Measurements from ENCODE around the gene MEGF6. TPM values are rescaled to one million over a fixed set of nuclear protein-coding genes. Genes with fewer than 3 reads are reported as not detected.
"Not testable (repeated sequence)": the region's sequence is repeated elsewhere in the genome, so short reads cannot be mapped to it uniquely, and the experiment has no call there.

MEGF6 gene
- total and polyA plus RNA-seq, 12 donors, result 1.8 to 14.1 (median 7.0) TPM

DNA sequence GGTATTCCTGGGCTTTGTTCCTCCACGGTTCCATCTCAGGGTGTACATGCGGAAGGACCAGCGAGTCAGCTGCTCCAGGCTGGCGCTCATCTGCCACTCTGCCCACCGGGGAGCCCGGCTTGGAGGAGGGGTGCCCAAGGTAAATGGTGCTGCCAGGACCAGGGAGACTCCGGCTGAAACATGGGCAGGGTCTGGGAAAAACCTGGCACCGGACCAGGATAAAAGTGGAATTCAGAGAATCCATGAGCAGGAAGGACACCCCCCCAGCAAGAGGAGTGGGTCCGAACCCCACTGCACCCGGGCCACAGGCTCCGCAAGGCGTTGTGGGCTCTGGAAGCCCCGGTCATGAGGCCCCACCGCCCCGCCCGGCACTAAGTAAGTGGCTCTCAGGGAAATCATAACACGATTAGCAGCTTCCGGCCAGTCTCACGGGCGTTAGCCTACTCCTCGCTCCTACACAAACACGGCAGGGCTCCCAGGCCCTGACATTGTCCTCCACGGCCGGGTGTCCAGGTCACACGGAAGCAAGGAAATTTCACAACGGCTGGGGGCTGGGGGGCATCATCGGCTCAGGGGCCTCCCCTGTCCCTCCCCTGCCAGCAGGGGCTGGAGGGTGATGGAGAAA is 21.1 kb downstream of the MEGF6 start:
- Histone ChIP-seq H3K36me3 (no peaks in the 10 kb centered on the region), H3K4me3 (no peak overlapping the region), H3K9me3 (no peaks in the 10 kb centered on the region), H3K4me1 (peaks cover 0 to 16% (median 5%) of the 10 kb centered on the region in 9 donors), H3K27ac (no peak overlapping the region), H3K27me3 (peaks cover 0 to 9% (median 0%) of the 10 kb centered on the region in 7 donors)
- 39 to 42% methylated on average over 27 of the region's 27 CpGs for WGBS, 2 donors
- TF ChIP-seq, protein P1, sequence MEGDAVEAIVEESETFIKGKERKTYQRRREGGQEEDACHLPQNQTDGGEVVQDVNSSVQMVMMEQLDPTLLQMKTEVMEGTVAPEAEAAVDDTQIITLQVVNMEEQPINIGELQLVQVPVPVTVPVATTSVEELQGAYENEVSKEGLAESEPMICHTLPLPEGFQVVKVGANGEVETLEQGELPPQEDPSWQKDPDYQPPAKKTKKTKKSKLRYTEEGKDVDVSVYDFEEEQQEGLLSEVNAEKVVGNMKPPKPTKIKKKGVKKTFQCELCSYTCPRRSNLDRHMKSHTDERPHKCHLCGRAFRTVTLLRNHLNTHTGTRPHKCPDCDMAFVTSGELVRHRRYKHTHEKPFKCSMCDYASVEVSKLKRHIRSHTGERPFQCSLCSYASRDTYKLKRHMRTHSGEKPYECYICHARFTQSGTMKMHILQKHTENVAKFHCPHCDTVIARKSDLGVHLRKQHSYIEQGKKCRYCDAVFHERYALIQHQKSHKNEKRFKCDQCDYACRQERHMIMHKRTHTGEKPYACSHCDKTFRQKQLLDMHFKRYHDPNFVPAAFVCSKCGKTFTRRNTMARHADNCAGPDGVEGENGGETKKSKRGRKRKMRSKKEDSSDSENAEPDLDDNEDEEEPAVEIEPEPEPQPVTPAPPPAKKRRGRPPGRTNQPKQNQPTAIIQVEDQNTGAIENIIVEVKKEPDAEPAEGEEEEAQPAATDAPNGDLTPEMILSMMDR (IDR thresholded peaks at IDR 0.05), result no peak
- ATAC-seq (peak in 6 of 8 donors; percentile 46 to 72 (median 60)), DNase-seq (no peak)
- intact Hi-C loops (cut with DNase I), result no loop called here

DNA sequence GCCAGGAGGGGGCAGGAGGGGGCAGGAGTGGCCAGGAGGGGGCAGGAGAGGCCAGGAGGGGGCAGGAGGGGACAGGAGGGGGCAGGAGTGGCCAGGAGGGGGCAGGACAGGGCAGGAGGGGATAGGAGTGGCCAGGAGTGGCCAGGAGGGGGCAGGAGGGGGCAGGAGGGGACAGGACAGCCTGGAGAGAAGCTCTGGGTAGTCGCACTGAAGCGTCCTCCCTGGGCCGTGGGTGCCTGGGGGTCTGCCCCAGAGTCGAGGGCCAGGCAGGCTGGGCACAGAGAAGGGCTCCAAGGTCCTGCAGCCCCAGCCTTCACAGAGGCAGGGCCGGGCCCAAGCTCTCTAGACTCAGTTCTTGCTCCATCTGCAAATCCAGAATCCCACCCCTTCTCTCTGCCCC is 22.9 kb downstream of the MEGF6 start:
- H3K4me3 ChIP-seq, result no peak overlapping the region
- H3K27ac ChIP-seq, result no peak overlapping the region
- TF ChIP-seq, protein P1 (IDR thresholded peaks at IDR 0.05), result no peak
- 92 to 96% methylated on average over 3 to 5 of the region's 5 CpGs for WGBS, 2 donors
- ATAC-seq, result no peak
- intact Hi-C loops (cut with DNase I), result no loop called here
- H3K27me3 ChIP-seq, result peaks cover 0 to 9% (median 0%) of the 10 kb centered on the region in 7 donors
- H3K36me3 ChIP-seq, result no peaks in the 10 kb centered on the region
- H3K4me1 ChIP-seq, result peaks cover 0 to 16% (median 5%) of the 10 kb centered on the region in 9 donors
- no peaks in the 10 kb centered on the region for H3K9me3 ChIP-seq
- DNase-seq, result no peak

DNA sequence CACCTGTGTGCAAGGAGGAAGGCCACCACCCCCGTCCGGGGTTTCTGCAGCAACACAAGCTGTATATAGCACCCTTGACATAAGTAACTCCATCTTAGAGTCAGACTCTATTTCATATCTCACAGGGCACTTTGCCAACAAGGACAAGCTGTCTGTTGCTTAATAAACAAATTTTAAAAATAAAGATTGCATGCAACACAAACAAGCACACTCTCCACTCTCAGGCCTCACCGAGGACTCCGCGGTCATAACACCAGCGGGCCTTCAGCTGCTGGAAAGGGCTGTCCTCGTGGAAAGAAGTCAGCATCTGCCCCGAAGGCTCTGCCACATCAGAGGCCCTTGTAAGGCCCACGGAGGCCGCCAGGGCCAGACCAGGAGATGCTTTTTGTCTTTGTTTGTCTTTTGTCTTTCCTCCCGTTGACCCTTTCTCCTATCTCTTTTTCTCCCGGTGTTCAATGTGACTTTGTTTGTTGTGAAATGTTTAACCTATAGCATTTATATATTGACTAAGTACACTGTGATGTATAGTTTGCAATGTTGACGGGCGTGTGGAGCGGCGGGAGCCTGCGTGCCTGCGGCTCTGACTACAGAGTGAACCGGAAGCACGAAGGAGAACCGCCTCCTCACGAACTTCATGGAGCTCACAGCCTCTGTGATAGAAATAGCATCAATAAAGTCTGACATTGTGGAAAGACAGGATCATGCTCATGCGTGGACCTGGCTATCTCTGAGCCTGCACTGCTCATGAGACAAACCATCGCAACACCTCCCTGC is 24.1 kb downstream of the MEGF6 start:
- intact Hi-C loops (cut with DNase I), result no loop called here
- Histone ChIP-seq H3K4me3 (no peak overlapping the region), H3K27me3 (peaks cover 0 to 10% (median 0%) of the 10 kb centered on the region in 7 donors), H3K9me3 (no peaks in the 10 kb centered on the region), H3K4me1 (peaks cover 0 to 16% (median 5%) of the 10 kb centered on the region in 9 donors), H3K27ac (no peak overlapping the region), H3K36me3 (no peaks in the 10 kb centered on the region)
- WGBS, 2 donors, result 81 to 82% methylated on average over 24 of the region's 24 CpGs
- TF ChIP-seq, protein P1 (IDR thresholded peaks at IDR 0.05), result no peak
- DNase-seq, result no peak
- no peak for ATAC-seq

DNA sequence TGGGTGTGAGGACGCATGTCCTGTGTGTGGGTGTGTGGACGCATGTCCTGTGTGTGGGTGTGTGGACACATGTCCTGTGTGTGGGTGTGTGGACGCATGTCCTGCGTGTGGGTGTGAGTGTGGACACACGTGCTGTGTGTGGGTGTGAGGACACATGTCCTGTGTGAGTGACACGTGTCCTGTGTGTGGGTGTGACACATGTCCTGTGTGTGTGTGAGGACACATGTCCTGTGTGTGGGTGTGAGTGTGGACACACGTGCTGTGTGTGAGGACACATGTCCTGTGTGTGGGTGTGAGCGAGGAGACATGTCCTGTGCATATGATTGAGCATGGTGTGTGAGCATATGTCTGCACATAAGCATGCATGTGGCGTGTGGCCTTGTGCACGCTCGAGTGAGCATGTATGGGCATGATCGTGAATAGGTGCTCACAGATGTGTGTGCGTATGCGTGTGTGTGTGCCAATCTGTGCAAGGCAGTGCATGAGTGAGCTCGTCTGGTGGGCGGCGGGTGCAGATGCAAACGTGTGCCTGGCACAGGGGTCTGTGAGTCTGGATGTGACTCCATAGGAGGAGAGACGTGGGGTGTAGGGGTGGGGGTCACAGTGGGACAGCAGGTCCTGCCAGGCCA is 25.3 kb downstream of the MEGF6 start:
- ATAC-seq (no peak), DNase-seq (no peak)
- H3K27ac ChIP-seq, result no peak overlapping the region
- TF ChIP-seq, protein P1 (IDR thresholded peaks at IDR 0.05), result no peak
- no peaks in the 10 kb centered on the region for H3K36me3 ChIP-seq
- 89 to 91% methylated on average over 19 of the region's 19 CpGs for WGBS, 2 donors
- H3K27me3 ChIP-seq, result peaks cover 0 to 7% (median 0%) of the 10 kb centered on the region in 7 donors
- H3K4me1 ChIP-seq, result peaks cover 0 to 20% (median 5%) of the 10 kb centered on the region in 9 donors
- no peak overlapping the region for H3K4me3 ChIP-seq
- no peaks in the 10 kb centered on the region for H3K9me3 ChIP-seq
- intact Hi-C loops (cut with DNase I), result no loop called here

DNA sequence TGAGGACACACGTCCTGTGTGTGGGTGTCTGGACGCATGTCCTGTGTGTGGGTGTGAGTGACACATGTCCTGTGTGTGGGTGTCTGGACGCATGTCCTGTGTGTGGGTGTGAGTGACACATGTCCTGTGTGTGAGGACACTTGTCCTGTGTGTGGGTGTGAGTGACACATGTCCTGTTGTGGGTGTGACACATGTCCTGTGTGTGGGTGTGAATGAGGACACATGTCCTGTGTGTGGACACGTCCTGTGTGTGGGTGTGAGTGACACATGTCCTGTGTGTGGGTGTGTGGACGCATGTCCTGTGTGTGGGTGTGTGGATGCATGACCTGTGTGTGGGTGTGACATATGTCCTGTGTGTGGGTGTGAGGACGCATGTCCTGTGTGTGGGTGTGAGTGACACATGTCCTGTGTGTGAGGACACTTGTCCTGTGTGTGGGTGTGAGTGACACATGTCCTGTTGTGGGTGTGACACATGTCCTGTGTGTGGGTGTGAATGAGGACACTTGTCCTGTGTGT is 25.9 kb downstream of the MEGF6 start:
- WGBS, 2 donors, result 69 to 73% methylated on average over 6 of the region's 6 CpGs
- H3K9me3 ChIP-seq; H3K27ac ChIP-seq; H3K4me3 ChIP-seq; DNase-seq; intact Hi-C loops (cut with DNase I); ATAC-seq; H3K36me3 ChIP-seq; H3K27me3 ChIP-seq: not testable (repeated sequence)
- H3K4me1 ChIP-seq, result peaks cover 0 to 14% (median 0%) of the 10 kb centered on the region in 9 donors
